ENCODE measurements around the gene TOX4.

DNA sequence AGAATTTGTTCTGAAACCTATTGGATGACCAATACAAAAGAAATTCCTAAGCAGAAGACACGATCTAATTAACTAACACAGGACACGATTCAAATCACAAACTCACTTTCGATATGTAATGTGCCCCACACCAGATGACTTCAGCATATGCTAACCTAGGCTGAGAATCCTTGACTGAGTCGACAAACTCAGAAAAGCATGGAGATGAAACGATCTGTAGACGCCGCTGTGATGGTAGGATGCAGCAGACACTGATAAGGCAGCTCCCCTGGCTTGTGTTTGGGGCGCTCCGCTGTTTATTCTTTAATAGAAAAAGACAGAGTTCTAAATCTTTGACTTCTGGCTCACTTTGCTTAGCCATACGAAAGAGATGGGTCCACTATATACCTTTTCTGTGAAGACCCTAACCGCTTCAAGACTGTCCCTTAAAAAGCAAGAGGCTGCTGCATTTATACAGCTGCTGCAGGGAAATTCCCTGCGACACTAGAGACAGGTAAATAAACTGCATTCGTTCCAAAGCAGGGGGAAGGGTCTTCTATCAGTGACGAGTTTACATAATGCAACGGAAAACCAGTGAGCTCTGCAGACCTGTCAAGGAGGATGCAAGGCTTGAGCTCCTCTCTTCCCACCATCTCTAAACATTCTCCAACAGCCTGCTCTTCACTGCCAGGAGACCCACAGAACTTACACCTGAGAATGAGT is 22.0 kb upstream of the TOX4 start:
- TF ChIP-seq CREB1 (IDR thresholded peaks at IDR 0.05; ENCODE audit: low read depth) (no peak), EP300 (IDR thresholded peaks at IDR 0.05; ENCODE audit: borderline replicate concordance) (no peak), TAF1 (IDR thresholded peaks at IDR 0.05; ENCODE audit: low read depth) (no peak), TEAD4 (IDR thresholded peaks at IDR 0.05) (no peak), EGR1 (IDR thresholded peaks at IDR 0.05) (no peak), TCF12 (IDR thresholded peaks at IDR 0.05; ENCODE audit: low read depth) (no peak)
- TF ChIP-seq, protein P1, sequence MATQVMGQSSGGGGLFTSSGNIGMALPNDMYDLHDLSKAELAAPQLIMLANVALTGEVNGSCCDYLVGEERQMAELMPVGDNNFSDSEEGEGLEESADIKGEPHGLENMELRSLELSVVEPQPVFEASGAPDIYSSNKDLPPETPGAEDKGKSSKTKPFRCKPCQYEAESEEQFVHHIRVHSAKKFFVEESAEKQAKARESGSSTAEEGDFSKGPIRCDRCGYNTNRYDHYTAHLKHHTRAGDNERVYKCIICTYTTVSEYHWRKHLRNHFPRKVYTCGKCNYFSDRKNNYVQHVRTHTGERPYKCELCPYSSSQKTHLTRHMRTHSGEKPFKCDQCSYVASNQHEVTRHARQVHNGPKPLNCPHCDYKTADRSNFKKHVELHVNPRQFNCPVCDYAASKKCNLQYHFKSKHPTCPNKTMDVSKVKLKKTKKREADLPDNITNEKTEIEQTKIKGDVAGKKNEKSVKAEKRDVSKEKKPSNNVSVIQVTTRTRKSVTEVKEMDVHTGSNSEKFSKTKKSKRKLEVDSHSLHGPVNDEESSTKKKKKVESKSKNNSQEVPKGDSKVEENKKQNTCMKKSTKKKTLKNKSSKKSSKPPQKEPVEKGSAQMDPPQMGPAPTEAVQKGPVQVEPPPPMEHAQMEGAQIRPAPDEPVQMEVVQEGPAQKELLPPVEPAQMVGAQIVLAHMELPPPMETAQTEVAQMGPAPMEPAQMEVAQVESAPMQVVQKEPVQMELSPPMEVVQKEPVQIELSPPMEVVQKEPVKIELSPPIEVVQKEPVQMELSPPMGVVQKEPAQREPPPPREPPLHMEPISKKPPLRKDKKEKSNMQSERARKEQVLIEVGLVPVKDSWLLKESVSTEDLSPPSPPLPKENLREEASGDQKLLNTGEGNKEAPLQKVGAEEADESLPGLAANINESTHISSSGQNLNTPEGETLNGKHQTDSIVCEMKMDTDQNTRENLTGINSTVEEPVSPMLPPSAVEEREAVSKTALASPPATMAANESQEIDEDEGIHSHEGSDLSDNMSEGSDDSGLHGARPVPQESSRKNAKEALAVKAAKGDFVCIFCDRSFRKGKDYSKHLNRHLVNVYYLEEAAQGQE (IDR thresholded peaks at IDR 0.05; ENCODE audit: low read depth) = no peak

Data from Ishikawa (cell line).